Forelimb muscle (tissue), 1 donor: Measurements from ENCODE around the gene CEP41. TPM values are rescaled to one million over a fixed set of nuclear protein-coding genes. Genes with fewer than 3 reads are reported as not detected.

Experiments used
- DNase-seq: peaks from one replicate; pipeline ENCODE4 v3.0.0-alpha.2; 2013; ENCODE audit warnings: low read depth
- polyA plus RNA-seq: library from polyadenylated mRNA; unstranded; fragments of 120-200 nt; gene quantifications from one replicate; pipeline ENCODE4 v1.2.1, GENCODE V29; 2013; ENCODE audit not compliant: insufficient read length

CEP41 gene
- polyA plus RNA-seq, 1 donor, result 22.9 TPM

DNA sequence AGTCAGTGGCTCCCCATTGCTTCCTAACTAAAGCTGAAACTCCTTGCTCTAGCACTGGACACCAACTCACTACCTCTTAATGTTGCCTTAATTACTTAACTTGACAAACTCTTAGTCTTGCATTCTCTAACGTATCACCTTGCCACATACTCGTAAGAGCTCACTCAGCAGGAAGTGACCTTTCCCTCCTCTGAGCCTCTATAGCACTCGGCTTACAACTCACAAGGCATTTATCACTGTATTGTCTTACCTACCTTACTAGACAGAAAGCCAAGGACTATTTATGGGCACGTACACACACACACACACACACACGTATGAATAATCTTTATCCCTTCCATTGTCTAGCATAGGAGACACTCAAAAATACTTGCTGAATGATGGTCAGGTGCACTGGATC, 21.2 kb downstream of the CEP41 start:
- no peak for DNase-seq

- DNase-seq, result no peak
Measured at GRCh38 chr7:130418306-130418705, 22.5 kb downstream of the CEP41 start.

GRCh38 chr7:130417213-130417612, 23.6 kb downstream of the CEP41 start:
- no peak for DNase-seq

DNA sequence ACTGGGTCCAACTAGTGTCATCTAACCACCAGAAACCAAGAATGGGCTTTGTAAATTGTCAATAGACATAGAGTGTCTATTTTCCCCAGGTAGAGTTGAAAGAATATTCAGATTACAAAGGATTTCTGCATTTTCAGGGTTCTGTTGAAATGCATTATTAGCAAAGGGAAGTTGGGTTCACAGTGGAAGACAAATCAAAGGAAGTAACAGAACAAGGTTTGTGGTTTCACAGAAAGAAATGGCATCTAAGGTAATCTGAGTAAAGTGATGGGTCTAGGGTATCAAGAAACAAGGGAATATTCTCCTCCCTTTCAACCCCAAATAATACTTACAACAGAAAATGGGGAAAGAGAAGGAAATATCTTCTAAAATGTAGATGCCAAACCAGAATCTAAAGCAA, 25.8 kb downstream of the CEP41 start:
- DNase-seq, result no peak

DNA sequence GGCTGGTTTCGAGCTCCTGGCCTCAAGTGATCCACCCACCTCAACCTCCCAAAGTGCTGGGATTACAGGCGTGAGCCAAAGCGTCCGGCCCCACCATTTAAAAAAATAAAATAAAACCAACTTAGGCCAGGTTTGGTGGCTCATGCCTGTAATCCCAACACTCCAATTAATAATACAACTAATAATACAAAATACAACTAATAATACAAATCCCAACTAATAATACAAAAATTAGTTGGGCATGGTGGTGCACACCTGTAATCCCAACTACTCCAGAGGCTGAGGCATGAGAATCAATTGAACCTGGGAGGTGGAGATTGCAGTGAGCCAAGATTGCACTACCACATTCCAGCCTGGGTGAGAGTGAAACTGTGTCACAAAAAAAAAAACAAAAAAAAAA, 27.6 kb downstream of the CEP41 start:
- DNase-seq, result no peak

DNA sequence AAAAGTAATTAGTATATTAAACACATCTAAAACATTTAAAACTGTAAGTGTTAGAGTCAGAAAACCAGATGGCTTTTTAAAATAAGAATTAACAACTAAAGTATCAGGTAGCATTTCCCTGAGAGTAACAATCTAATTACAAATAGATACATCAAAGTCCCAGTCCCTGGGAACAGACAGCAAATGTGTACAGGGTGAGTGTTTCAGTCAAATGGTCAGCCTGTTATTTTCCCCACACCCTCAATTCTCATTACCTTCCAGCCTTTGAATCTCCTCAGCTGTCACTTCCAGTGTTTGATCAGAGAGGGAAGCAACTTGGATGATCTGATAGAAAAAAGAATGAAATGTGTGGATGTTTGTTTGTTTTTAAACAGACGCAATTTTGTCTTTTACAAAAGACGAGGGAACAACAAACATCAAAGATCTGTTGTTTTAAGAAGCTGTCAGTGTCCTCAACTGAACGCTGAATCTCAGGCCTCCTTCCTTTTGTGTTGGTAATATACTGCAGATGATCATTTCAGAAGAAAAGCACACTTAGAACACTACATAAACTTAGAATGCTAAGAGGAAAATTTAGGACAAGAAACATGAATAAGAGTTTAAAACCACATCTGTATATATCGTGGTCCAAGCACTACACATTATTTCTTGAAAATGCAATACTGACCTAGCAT, 29.8 kb downstream of the CEP41 start:
- DNase-seq, result no peak

- no peak for DNase-seq
Measured at GRCh38 chr7:130409712-130410072, 31.1 kb downstream of the CEP41 start.

GRCh38 chr7:130409067-130409711, 31.6 kb downstream of the CEP41 start:
- DNase-seq, result no peak

DNA sequence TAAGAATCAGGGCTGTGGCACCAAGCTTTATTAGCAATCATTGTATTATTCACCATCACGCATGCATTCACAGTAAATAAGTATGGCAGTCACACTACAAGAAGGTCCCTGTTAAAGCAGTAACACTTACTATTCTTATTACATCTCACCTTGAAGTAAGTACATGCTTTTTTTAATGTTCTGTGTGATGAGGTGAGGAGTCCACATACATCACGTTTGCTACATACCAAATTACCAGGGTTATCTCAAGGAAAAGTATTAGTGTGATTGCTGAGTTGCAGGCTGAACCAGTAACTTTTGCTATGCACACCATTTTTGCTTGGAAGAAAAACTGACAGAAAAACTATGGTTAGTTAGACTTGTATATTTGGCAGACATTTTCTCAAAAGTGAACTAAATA, 35.8 kb downstream of the CEP41 start:
- no peak for DNase-seq

DNA sequence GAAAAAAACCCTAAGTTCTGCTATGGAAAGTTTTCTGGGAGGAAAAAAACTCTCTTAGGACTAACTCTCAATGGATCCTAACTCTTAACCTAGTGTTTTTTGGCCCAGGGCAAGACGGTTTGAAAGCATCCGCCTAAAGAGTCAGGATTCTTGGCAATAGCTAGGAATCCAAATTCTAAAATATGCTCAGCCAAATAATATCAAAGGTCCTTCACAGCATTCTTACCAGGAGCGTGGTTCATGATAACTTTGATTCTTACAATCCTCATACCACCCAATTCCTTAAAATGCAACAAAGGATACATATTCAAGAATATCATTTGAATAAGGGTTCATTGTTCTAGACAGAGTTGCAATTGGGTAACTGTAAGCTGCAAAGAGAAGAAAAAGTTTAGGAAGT, 39.2 kb downstream of the CEP41 start:
- no peak for DNase-seq

- no peak for DNase-seq
Measured at GRCh38 chr7:130401101-130401500, 39.7 kb downstream of the CEP41 start.

DNA sequence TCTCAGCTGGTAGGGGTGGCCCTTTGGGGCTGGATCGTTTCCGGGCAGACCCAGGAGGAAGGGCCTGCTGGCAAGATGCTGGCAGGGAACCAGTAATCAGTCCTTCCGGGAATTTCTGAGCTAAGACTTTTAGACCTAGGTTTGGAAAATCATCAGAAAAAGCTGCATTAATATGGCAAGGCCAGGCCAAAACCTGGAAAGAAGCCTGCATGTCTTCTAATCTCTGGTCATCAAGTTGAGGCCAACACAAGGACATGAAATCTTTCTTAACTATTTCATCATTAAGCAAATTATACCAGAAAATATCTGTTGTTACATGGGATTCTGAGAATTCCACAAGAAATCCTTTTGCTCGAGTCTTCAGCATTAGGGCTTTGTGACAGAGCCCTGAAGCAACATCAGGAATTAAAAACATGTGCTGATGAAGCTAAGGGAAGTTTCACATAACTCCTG, 40.7 kb downstream of the CEP41 start:
- DNase-seq, result no peak

GRCh38 chr7:130398526-130399090, 42.2 kb downstream of the CEP41 start:
- DNase-seq, result no peak

- no peak for DNase-seq
Measured at GRCh38 chr7:130397758-130398073, 43.1 kb downstream of the CEP41 start.

DNA sequence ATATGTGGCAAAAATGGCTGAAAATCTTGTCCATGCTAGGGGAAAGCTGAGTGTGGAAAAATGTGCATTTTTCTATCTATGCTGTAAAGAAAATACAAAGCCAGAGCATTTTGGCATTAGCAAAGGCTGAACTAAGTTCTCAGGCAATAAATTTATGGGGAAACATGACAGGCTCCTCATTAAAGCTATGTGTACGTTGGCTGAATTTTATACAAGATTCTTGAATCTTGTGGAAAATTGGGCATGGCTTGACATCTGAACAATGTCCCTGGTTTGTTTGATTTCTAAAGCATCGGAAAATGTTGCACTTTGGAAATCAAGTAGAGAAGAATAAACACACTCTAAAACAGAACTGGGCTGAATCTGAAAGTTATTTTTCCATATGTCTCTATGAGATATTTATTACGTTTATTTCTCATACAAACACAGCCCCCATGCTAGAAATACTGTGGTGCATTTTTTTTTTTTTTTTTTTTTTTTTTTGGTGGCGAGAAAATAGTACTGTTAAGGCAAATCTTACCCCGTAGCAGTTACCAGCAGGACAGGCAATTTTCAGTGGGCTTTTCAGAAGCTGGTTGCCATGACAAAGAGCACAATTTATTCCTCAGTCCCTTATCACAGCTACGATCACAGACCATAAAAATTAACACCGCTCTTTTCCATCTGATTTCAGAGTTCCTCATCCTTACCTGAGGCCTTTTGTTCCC, 43.6 kb downstream of the CEP41 start:
- peak; percentile 75 for DNase-seq

DNA sequence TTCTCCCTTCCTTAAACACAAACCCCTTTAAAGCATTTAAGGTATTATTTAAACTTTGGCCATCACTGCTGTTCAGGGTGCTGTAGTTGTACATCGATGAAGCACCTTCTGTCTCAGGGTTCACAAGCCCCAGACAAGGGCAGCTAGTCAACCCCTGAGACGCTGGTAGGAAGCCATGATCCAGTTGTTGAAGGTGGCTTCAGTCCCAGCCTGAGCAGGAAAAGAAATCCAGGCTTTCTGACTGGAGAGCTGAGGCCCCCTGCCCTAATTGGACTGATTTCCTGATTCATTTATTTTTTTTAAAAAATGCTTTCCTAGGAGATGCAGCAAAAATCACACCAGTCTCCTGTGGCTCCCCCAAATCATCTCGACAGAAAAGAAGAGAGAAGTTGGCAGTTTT, 44.7 kb downstream of the CEP41 start:
- no peak for DNase-seq

- no peak for DNase-seq
Measured at GRCh38 chr7:130395421-130395820, 45.4 kb downstream of the CEP41 start.

- DNase-seq, result no peak
Measured at GRCh38 chr7:130394421-130395195, 46.2 kb downstream of the CEP41 start.

- DNase-seq, result no peak
Measured at GRCh38 chr7:130393841-130394411, 46.9 kb downstream of the CEP41 start.

- DNase-seq, result no peak
Measured at GRCh38 chr7:130393101-130393561, 47.7 kb downstream of the CEP41 start.

DNA sequence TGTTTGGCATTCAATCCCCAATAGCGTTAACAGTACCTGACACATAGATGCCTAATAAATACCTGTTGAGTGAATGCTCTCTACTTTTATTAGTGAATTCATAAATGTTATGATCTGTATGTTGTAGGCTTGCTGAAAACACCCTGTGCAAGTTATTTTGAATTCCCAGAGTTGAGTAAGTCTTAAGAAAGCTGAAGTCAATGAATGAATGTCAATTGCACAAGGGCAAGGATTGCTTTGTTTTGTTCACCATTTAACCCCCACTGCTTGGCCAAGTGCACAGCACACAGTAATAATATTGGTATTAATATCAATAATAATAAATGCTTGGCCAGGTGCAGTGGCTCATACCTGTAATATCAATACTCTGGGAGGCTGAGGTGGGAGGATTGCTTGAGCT, 50.3 kb downstream of the CEP41 start:
- DNase-seq, result no peak

DNA sequence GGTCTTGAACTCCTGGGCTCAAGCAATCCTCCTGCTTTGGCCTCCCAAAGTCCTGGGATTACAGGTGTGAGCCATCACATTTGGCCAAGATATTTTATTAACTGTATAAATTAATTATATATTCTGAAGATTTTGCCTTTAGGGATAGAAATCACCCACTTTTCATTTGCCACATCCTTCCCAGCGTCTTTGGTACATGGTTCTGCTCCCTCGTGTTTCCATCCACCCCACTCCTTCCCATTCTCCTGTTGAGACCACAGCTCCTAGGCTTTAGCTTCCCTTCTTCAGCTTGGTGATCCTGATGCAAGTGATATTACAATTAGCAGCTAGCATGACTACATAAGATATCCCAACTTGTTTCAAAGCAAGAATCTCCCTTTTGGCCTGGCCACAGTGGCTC, 52.1 kb downstream of the CEP41 start:
- no peak for DNase-seq
